ENCODE results near the gene SEC14L5. TPM values are rescaled to one million over a fixed set of nuclear protein-coding genes. Genes with fewer than 3 reads are reported as not detected.

Gene SEC14L5
- total RNA-seq, 2 experiments from 2014 or later, result not detected

- CTCF ChIA-PET, result no interaction called here
- POLR2A ChIA-PET, result no interaction called here
Observed at GRCh38 chr16:4979736-4980660, 21.9 kb downstream of the SEC14L5 start.

- ChIA-PET POLR2A (no interaction called here), CTCF (no interaction called here)
Observed at GRCh38 chr16:4980691-4981090, 22.6 kb downstream of the SEC14L5 start.

- POLR2A ChIA-PET, result no interaction called here
- CTCF ChIA-PET, result no interaction called here
Observed at GRCh38 chr16:4981473-4981872, 23.3 kb downstream of the SEC14L5 start.

GRCh38 chr16:4982056-4982867, 24.1 kb downstream of the SEC14L5 start:
- ChIA-PET CTCF (no interaction called here), POLR2A (no interaction called here)

- POLR2A ChIA-PET, result no interaction called here
Observed at GRCh38 chr16:4984174-4984990, 26.3 kb downstream of the SEC14L5 start.

GRCh38 chr16:4987250-4987579, 29.1 kb downstream of the SEC14L5 start:
- ChIA-PET POLR2A (no interaction called here), CTCF (no interaction called here)

More at GRCh38 chr16:4984174-4984990, 26.3 kb downstream of the SEC14L5 start:
- CTCF ChIA-PET, result interaction anchor here (0.6 to 0.7 kb wide), 2 partner anchors 9 to 687 kb away, joined by 3 read pairs; no protein-coding TSS in a partner anchor

GRCh38 chr16:4987580-4988374, 29.6 kb downstream of the SEC14L5 start:
- ChIA-PET POLR2A (no interaction called here), CTCF (no interaction called here)

GRCh38 chr16:4988647-4989046, 30.5 kb downstream of the SEC14L5 start:
- ChIA-PET POLR2A (no interaction called here), CTCF (no interaction called here)

- CTCF ChIA-PET, result no interaction called here
- POLR2A ChIA-PET, result no interaction called here
Observed at GRCh38 chr16:4989391-4990006, 31.4 kb downstream of the SEC14L5 start.

- CTCF ChIA-PET, result no interaction called here
- POLR2A ChIA-PET, result no interaction called here
Observed at GRCh38 chr16:4990415-4990814, 32.3 kb downstream of the SEC14L5 start.

GRCh38 chr16:4991754-4992153, 33.6 kb downstream of the SEC14L5 start:
- ChIA-PET POLR2A (no interaction called here), CTCF (no interaction called here)

GRCh38 chr16:4994719-4995434, 36.7 kb downstream of the SEC14L5 start:
- ChIA-PET CTCF (no interaction called here), POLR2A (interaction anchor here (0.7 kb wide), 1 partner anchor 16 kb away, joined by 4 read pairs; no protein-coding TSS in a partner anchor)

GRCh38 chr16:5000573-5001001, 42.5 kb downstream of the SEC14L5 start:
- CTCF ChIA-PET, result no interaction called here
- POLR2A ChIA-PET, result no interaction called here

- POLR2A ChIA-PET, result no interaction called here
- CTCF ChIA-PET, result no interaction called here
Observed at GRCh38 chr16:5001571-5001970, 43.4 kb downstream of the SEC14L5 start.

GRCh38 chr16:5001986-5002385, 43.9 kb downstream of the SEC14L5 start:
- ChIA-PET CTCF (no interaction called here), POLR2A (no interaction called here)

- POLR2A ChIA-PET, result no interaction called here
- CTCF ChIA-PET, result interaction anchor here (0.6 kb wide), 1 partner anchor 61 kb away, joined by 4 read pairs; no protein-coding TSS in a partner anchor
Observed at GRCh38 chr16:5002699-5003143, 44.6 kb downstream of the SEC14L5 start.

- CTCF ChIA-PET, result interaction anchor here (0.6 kb wide), 1 partner anchor 62 kb away, joined by 4 read pairs; no protein-coding TSS in a partner anchor
- POLR2A ChIA-PET, result no interaction called here
Observed at GRCh38 chr16:5003211-5003610, 45.1 kb downstream of the SEC14L5 start.

- CTCF ChIA-PET, result no interaction called here
- POLR2A ChIA-PET, result no interaction called here
Observed at GRCh38 chr16:5003828-5004227, 45.7 kb downstream of the SEC14L5 start.
